AG09319 (cell line): Measurements from ENCODE around the gene LZTS2.

Experiments used
- DNase-seq: peaks from one replicate; pipeline ENCODE4 v3.0.0-alpha.2; 2010; ENCODE audit warnings: low read depth; ENCODE audit errors: extremely low read depth
- CTCF ChIP-seq: IDR thresholded peaks from 2 replicates; pipeline ENCODE4 v1.5.1; 2011; ENCODE audit warnings: low read depth, mild to moderate bottlenecking, inconsistent platforms, low read length, moderate library complexity

Gene LZTS2

GRCh38 chr10:101007915-101008822, 8.6 kb downstream of the LZTS2 start:
- no peak for TF ChIP-seq CTCF
- DNase-seq: no peak

DNA sequence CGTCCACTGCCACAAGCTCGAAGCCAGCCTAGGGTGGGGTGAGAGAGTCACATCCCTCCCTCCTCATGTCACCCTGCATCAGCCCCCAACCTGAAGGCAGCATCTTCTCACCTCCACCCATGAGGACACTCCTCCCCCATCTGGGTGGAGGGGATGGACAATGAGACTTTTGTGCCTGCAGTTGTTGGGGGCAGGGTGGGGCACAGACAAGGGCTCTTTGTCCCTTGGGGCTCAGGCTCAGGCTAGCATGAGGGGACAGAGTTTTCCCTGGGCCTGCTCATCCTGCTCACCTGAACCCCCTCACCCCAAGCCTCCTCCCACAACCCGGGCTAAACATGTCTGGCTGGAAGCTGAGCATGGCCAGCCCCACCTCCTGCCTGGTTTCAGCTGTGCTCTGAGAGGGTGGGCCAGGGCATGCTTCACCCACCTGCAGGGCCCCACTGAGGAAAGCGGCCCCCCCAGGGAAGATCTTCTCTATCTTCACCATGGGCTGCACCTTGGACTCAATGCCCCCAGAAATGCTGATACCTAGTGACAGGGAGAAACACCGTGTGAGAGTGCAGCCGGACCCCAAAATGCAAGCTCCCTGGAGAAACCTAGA, 9.3 kb downstream of the LZTS2 start:
- no peak for TF ChIP-seq CTCF
- DNase-seq: no peak

- DNase-seq: no peak
- no peak for TF ChIP-seq CTCF
These were observed 10.7 kb downstream of the LZTS2 start for GRCh38 chr10:101010329-101010728.

- DNase-seq: no peak
These were observed 12.2 kb downstream of the LZTS2 start for GRCh38 chr10:101011517-101012423.

GRCh38 chr10:101012525-101013364, 13.1 kb downstream of the LZTS2 start:
- TF ChIP-seq CTCF: peak; percentile 77
- DNase-seq: peak; percentile 76

More at GRCh38 chr10:101011517-101012423, 12.2 kb downstream of the LZTS2 start:
- peak; percentile 33 for TF ChIP-seq CTCF

- DNase-seq: no peak
- no peak for TF ChIP-seq CTCF
These were observed 13.8 kb downstream of the LZTS2 start for GRCh38 chr10:101013365-101013825.
